Mesenchymal stem cell (in vitro differentiated cells and primary cell): ENCODE results near the gene CLVS2.

Source experiments
- DNase-seq: peaks from one replicate; pipeline ENCODE4 v3.0.0-alpha.2; 2013
- H2AFZ ChIP-seq: one replicate; pipeline ENCODE4 v1.6.1; 2013; ENCODE audit warnings: low read depth, mild to moderate bottlenecking, control low read depth, inconsistent platforms, low read length, moderate library complexity
- H2AK5ac ChIP-seq: 2 replicates; pipeline ENCODE4 v1.6.1; 2013; ENCODE audit warnings: low read length, moderate library complexity, mild to moderate bottlenecking, inconsistent platforms; ENCODE audit not compliant: severe bottlenecking
- H2BK120ac ChIP-seq: one replicate; pipeline ENCODE4 v1.6.1; 2013; ENCODE audit warnings: low read depth, mild to moderate bottlenecking, inconsistent platforms, low read length, moderate library complexity
- H2BK12ac ChIP-seq, 2 experiments: one replicate each; pipeline ENCODE4 v1.6.1; 2013; ENCODE audit warnings: inconsistent platforms in 2 of 2, low read length in 2 of 2, mild to moderate bottlenecking in 2 of 2, moderate library complexity in 2 of 2, control low read depth in 1 of 2
- H2BK15ac ChIP-seq: one replicate; pipeline ENCODE4 v1.6.1; 2013; ENCODE audit warnings: mild to moderate bottlenecking, low read depth, inconsistent platforms; ENCODE audit not compliant: poor library complexity, severe bottlenecking
- H2BK5ac ChIP-seq: 2 replicates; pipeline ENCODE4 v1.6.1; 2013; ENCODE audit warnings: low read depth, mild to moderate bottlenecking, low read length, control low read depth, inconsistent platforms; ENCODE audit not compliant: poor library complexity, severe bottlenecking
- H3K14ac ChIP-seq, 2 experiments: one replicate each; pipeline ENCODE4 v1.6.1; 2013; ENCODE audit warnings: inconsistent platforms in 2 of 2, low read length in 2 of 2, control low read depth in 1 of 2, mild to moderate bottlenecking in 1 of 2, moderate library complexity in 1 of 2
- H3K18ac ChIP-seq, 2 experiments: one replicate each; pipeline ENCODE4 v1.6.1; 2013; ENCODE audit warnings: inconsistent platforms in 2 of 2, low read length in 2 of 2, control low read depth in 1 of 2, low read depth in 1 of 2, mild to moderate bottlenecking in 1 of 2
- H3K23ac ChIP-seq, 2 experiments: one replicate each; pipeline ENCODE4 v1.6.1; 2013; ENCODE audit warnings: inconsistent platforms in 2 of 2, low read length in 2 of 2, mild to moderate bottlenecking in 2 of 2, moderate library complexity in 2 of 2, control low read depth in 1 of 2
- H3K27ac ChIP-seq: 2 replicates; pipeline ENCODE4 v1.5.1; 2013; ENCODE audit warnings: mild to moderate bottlenecking, moderate library complexity, low read length, control low read depth, inconsistent platforms; ENCODE audit not compliant: poor library complexity, severe bottlenecking
- H3K27me3 ChIP-seq, 2 experiments: 2 replicates each; pipeline versions ENCODE4 v1.6.1 to v1.7.0; 2013; ENCODE audit warnings: low read length in 2 of 2, mild to moderate bottlenecking in 2 of 2, moderate library complexity in 2 of 2, control low read depth in 1 of 2, inconsistent platforms in 1 of 2; ENCODE audit not compliant: control insufficient read depth in 1 of 2, insufficient read depth in 1 of 2
- H3K36me3 ChIP-seq, 2 experiments: 2 replicates each; pipeline versions ENCODE4 v1.6.1 to v1.7.0; 2013; ENCODE audit warnings: low read length in 2 of 2, control low read depth in 1 of 2, inconsistent platforms in 1 of 2, low read depth in 1 of 2, mild to moderate bottlenecking in 1 of 2; ENCODE audit not compliant: insufficient read depth in 2 of 2, control insufficient read depth in 1 of 2
- H3K4ac ChIP-seq, 2 experiments: one replicate each; pipeline ENCODE4 v1.6.1; 2013; ENCODE audit warnings: inconsistent platforms in 2 of 2, low read length in 2 of 2, mild to moderate bottlenecking in 2 of 2, moderate library complexity in 2 of 2, control low read depth in 1 of 2, low read depth in 1 of 2
- H3K4me1 ChIP-seq: 2 replicates; pipeline ENCODE4 v1.6.1; 2013; ENCODE audit warnings: low read depth, low read length, control low read depth; ENCODE audit not compliant: control insufficient read depth, insufficient read depth
- H3K4me2 ChIP-seq: 2 replicates; pipeline ENCODE4 v1.6.1; 2013; ENCODE audit warnings: low read length, mild to moderate bottlenecking, inconsistent platforms; ENCODE audit not compliant: poor library complexity, severe bottlenecking
- H3K4me3 ChIP-seq, 2 experiments: 2 replicates each; pipeline versions ENCODE4 v1.5.1 to v1.7.0; 2013; ENCODE audit warnings: low read length in 2 of 2, mild to moderate bottlenecking in 2 of 2, control low read depth in 1 of 2, low read depth in 1 of 2; ENCODE audit not compliant: insufficient read depth in 1 of 2
- H3K79me1 ChIP-seq: replicated peaks from 2 replicates; pipeline ENCODE4 v1.6.1; 2013; ENCODE audit warnings: mild to moderate bottlenecking, control low read depth, low read length, inconsistent platforms; ENCODE audit not compliant: poor library complexity, severe bottlenecking
- H3K9ac ChIP-seq: 2 replicates; pipeline ENCODE4 v1.7.0; 2013; ENCODE audit warnings: mild to moderate bottlenecking, low read length, moderate library complexity
- H3K9me3 ChIP-seq: 2 replicates; pipeline ENCODE4 v1.7.0; 2013; ENCODE audit warnings: mild to moderate bottlenecking, low read length; ENCODE audit not compliant: control insufficient read depth
- H4K8ac ChIP-seq: one replicate; pipeline ENCODE4 v1.6.1; 2013; ENCODE audit warnings: inconsistent platforms, mild to moderate bottlenecking, low read length, moderate library complexity
- H4K91ac ChIP-seq: one replicate; pipeline ENCODE4 v1.6.1; 2013; ENCODE audit warnings: mild to moderate bottlenecking, low read length, inconsistent platforms
- WGBS: methylation state at CpG from one replicate; pipeline ENCODE4 v1.1.7; 2013; ENCODE audit warnings: mixed read lengths; 5-methylcytosine and 5-hydroxymethylcytosine counted together

CLVS2 gene

GRCh38 chr6:122962000-122962624 lies 33.9 kb upstream of the CLVS2 start:
- no peak overlapping the region for H3K18ac ChIP-seq
- H4K8ac ChIP-seq: no peak overlapping the region
- H4K91ac ChIP-seq: no peak overlapping the region
- H3K4me2 ChIP-seq: no peak overlapping the region
- H2AFZ ChIP-seq: no peak overlapping the region
- no peak overlapping the region for H3K9ac ChIP-seq
- H2BK15ac ChIP-seq: no peak overlapping the region
- no peaks in the 10 kb centered on the region for H3K36me3 ChIP-seq
- H3K27me3 ChIP-seq: no peaks in the 10 kb centered on the region
- H3K14ac ChIP-seq: no peak overlapping the region
- H3K4me3 ChIP-seq: no peak overlapping the region
- H3K27ac ChIP-seq: no peak overlapping the region
- DNase-seq: no peak
- H2BK120ac ChIP-seq: no peak overlapping the region
- H2BK5ac ChIP-seq: no peak overlapping the region
- H3K23ac ChIP-seq: no peak overlapping the region
- H2AK5ac ChIP-seq: no peak overlapping the region
- H3K4me1 ChIP-seq: no peaks in the 10 kb centered on the region
- H3K79me1 ChIP-seq: no peaks in the 10 kb centered on the region
- no peak overlapping the region for H2BK12ac ChIP-seq
- no peak overlapping the region for H3K4ac ChIP-seq
- H3K9me3 ChIP-seq: peaks cover 37% of the 10 kb centered on the region

GRCh38 chr6:122969999-122970533 lies 26.0 kb upstream of the CLVS2 start:
- Histone ChIP-seq H3K4me2 (no peak overlapping the region), H2BK15ac (no peak overlapping the region), H3K14ac (no peak overlapping the region), H3K36me3 (no peaks in the 10 kb centered on the region), H3K4ac (no peak overlapping the region), H3K4me1 (no peaks in the 10 kb centered on the region), H2BK5ac (no peak overlapping the region), H3K27me3 (no peaks in the 10 kb centered on the region), H2BK120ac (no peak overlapping the region), H2BK12ac (no peak overlapping the region), H2AFZ (no peak overlapping the region), H3K9me3 (no peaks in the 10 kb centered on the region), H2AK5ac (no peak overlapping the region), H3K27ac (no peak overlapping the region), H4K91ac (no peak overlapping the region), H4K8ac (no peak overlapping the region), H3K18ac (no peak overlapping the region), H3K23ac (no peak overlapping the region), H3K79me1 (no peaks in the 10 kb centered on the region), H3K4me3 (no peak overlapping the region), H3K9ac (no peak overlapping the region)
- DNase-seq: no peak
- no CpG with 5 or more reads among the region's 1 CpG for WGBS

GRCh38 chr6:122977180-122977579 lies 18.9 kb upstream of the CLVS2 start:
- H3K79me1 ChIP-seq: no peaks in the 10 kb centered on the region
- H3K23ac ChIP-seq: no peak overlapping the region
- H3K9me3 ChIP-seq: no peaks in the 10 kb centered on the region
- no peak overlapping the region for H3K27ac ChIP-seq
- no peak overlapping the region for H3K14ac ChIP-seq
- no peak overlapping the region for H2BK5ac ChIP-seq
- no peak overlapping the region for H2BK12ac ChIP-seq
- no peak overlapping the region for H2BK15ac ChIP-seq
- H3K4me3 ChIP-seq: no peak overlapping the region
- no peaks in the 10 kb centered on the region for H3K27me3 ChIP-seq
- no peak overlapping the region for H2AFZ ChIP-seq
- H4K91ac ChIP-seq: no peak overlapping the region
- no peak overlapping the region for H2BK120ac ChIP-seq
- WGBS: 77% methylated on average over 4 of the region's 4 CpGs
- H2AK5ac ChIP-seq: no peak overlapping the region
- no peak overlapping the region for H4K8ac ChIP-seq
- H3K36me3 ChIP-seq: no peaks in the 10 kb centered on the region
- H3K4me2 ChIP-seq: no peak overlapping the region
- no peak for DNase-seq
- H3K18ac ChIP-seq: no peak overlapping the region
- H3K4ac ChIP-seq: no peak overlapping the region
- no peak overlapping the region for H3K9ac ChIP-seq
- no peaks in the 10 kb centered on the region for H3K4me1 ChIP-seq

- H3K9ac ChIP-seq: no peak overlapping the region
- no peaks in the 10 kb centered on the region for H3K36me3 ChIP-seq
- 70% methylated on average over 2 of the region's 2 CpGs for WGBS
Measured at GRCh38 chr6:122984393-122984792, 11.6 kb upstream of the CLVS2 start.

More at GRCh38 chr6:122984393-122984792, 11.6 kb upstream of the CLVS2 start:
- no peak overlapping the region for H3K27ac ChIP-seq
- no peak overlapping the region for H3K23ac ChIP-seq
- H3K4me3 ChIP-seq: no peak overlapping the region
- H2AK5ac ChIP-seq: no peak overlapping the region
- no peak overlapping the region for H2BK12ac ChIP-seq
- H3K79me1 ChIP-seq: no peaks in the 10 kb centered on the region
- H3K14ac ChIP-seq: no peak overlapping the region
- no peaks in the 10 kb centered on the region for H3K4me1 ChIP-seq
- H3K9me3 ChIP-seq: peaks cover 6% of the 10 kb centered on the region
- H4K91ac ChIP-seq: no peak overlapping the region
- H2BK120ac ChIP-seq: no peak overlapping the region
- H3K4me2 ChIP-seq: no peak overlapping the region
- no peak overlapping the region for H3K18ac ChIP-seq
- H2BK15ac ChIP-seq: no peak overlapping the region
- no peak overlapping the region for H3K4ac ChIP-seq
- no peak overlapping the region for H2BK5ac ChIP-seq
- no peak for DNase-seq
- H2AFZ ChIP-seq: no peak overlapping the region
- no peak overlapping the region for H4K8ac ChIP-seq
- no peaks in the 10 kb centered on the region for H3K27me3 ChIP-seq
